CD14-positive monocyte (primary cell): ENCODE results near the gene DERL2. TPM values are rescaled to one million over a fixed set of nuclear protein-coding genes. Genes with fewer than 3 reads are reported as not detected.
A peak's percentile ranks its signal among the peaks of the same experiment; 100 is the strongest.

Experiments
- DNase-seq, 3 donors: peaks; one replicate each; pipeline ENCODE4 v3.0.0-alpha.2; 2011 to 2022
- H2AFZ ChIP-seq: 2 replicates; pipeline ENCODE4 v1.6.0; 2012; ENCODE audit warnings: mild to moderate bottlenecking, low read depth, low read length, inconsistent platforms; ENCODE audit not compliant: insufficient read depth, poor library complexity, severe bottlenecking
- H3K27ac ChIP-seq, 2 donors: 1 replicate in 1 of 2; 2 replicates in 1 of 2; pipeline ENCODE4 v1.5.1; 2012 to 2013; ENCODE audit warnings: low read length in 2 of 2, control low read depth in 1 of 2, inconsistent platforms in 1 of 2, low read depth in 1 of 2, mild to moderate bottlenecking in 1 of 2
- H3K27me3 ChIP-seq, 2 donors: one replicate each; pipeline versions ENCODE4 v1.6.0 to v1.6.1; 2011 to 2013; ENCODE audit warnings: low read length in 2 of 2; ENCODE audit not compliant: control insufficient read depth in 2 of 2, insufficient read depth in 2 of 2
- H3K36me3 ChIP-seq, 2 donors: replicated peaks in 1 of 2; 1 replicate in 1 of 2; 2 replicates in 1 of 2; pipeline versions ENCODE4 v1.5.1 to v1.6.1; 2012 to 2013; ENCODE audit warnings: low read length in 2 of 2, control low read depth in 1 of 2, inconsistent platforms in 1 of 2, mild to moderate bottlenecking in 1 of 2; ENCODE audit not compliant: insufficient read depth in 2 of 2, control insufficient read depth in 1 of 2
- H3K4me1 ChIP-seq, 2 donors: 1 replicate in 1 of 2; 2 replicates in 1 of 2; pipeline versions ENCODE4 v1.5.1 to v1.6.1; 2012 to 2013; ENCODE audit warnings: low read length in 2 of 2, control low read depth in 1 of 2, inconsistent platforms in 1 of 2, mild to moderate bottlenecking in 1 of 2, moderate library complexity in 1 of 2; ENCODE audit not compliant: insufficient read depth in 2 of 2, control insufficient read depth in 1 of 2
- H3K4me2 ChIP-seq: replicated peaks from 2 replicates; pipeline ENCODE3; 2012; ENCODE audit warnings: low read length, moderate library complexity, mild to moderate bottlenecking; ENCODE audit not compliant: poor library complexity, severe bottlenecking; ENCODE audit errors: extremely low read depth
- H3K4me3 ChIP-seq, 3 experiments: fragments of 200-600 bp in 1 of 3; sonication (generic) in 1 of 3; replicated peaks in 1 of 3; 1 replicate in 2 of 3; 2 replicates in 1 of 3; pipeline ENCODE4 v1.5.1; 2011 to 2013; ENCODE audit warnings: low read length in 3 of 3, mild to moderate bottlenecking in 3 of 3, control low read depth in 2 of 3, low read depth in 2 of 3, inconsistent platforms in 1 of 3, moderate library complexity in 1 of 3
- H3K79me2 ChIP-seq: 2 replicates; pipeline ENCODE4 v1.6.0; 2012; ENCODE audit warnings: mild to moderate bottlenecking, control low read depth, inconsistent platforms, low read length, moderate library complexity; ENCODE audit not compliant: insufficient read depth
- H3K9ac ChIP-seq: 2 replicates; pipeline ENCODE4 v1.6.0; 2017; ENCODE audit warnings: low read length, mild to moderate bottlenecking; ENCODE audit not compliant: insufficient read depth, poor library complexity, severe bottlenecking
- H3K9me3 ChIP-seq, 2 donors: replicated peaks in 1 of 2; 1 replicate in 1 of 2; 2 replicates in 1 of 2; pipeline versions ENCODE4 v1.5.1 to v1.6.1; 2012 to 2013; ENCODE audit warnings: low read length in 2 of 2, control low read depth in 1 of 2; ENCODE audit not compliant: control insufficient read depth in 1 of 2, insufficient read depth in 1 of 2
- H4K20me1 ChIP-seq: 2 replicates; pipeline ENCODE4 v1.6.0; 2012; ENCODE audit warnings: mild to moderate bottlenecking, low read length, control low read depth, moderate library complexity; ENCODE audit not compliant: insufficient read depth
- H3K27ac Mint-ChIP-seq, 7 donors: one replicate each; pipeline ENCODE4 v1.8.0; 2020; ENCODE audit warnings: mild to moderate bottlenecking in 7 of 7, mixed read lengths in 7 of 7, moderate library complexity in 6 of 7, inconsistent platforms in 2 of 7
- H3K27me3 Mint-ChIP-seq, 3 donors: one replicate each; pipeline ENCODE4 v1.8.0; 2021 to 2022; ENCODE audit warnings: low read depth in 3 of 3, mild to moderate bottlenecking in 3 of 3, mixed read lengths in 3 of 3, moderate library complexity in 3 of 3, inconsistent platforms in 1 of 3
- H3K36me3 Mint-ChIP-seq, 2 donors: one replicate each; pipeline ENCODE4 v1.8.0; 2020; ENCODE audit warnings: mixed read lengths in 2 of 2, inconsistent platforms in 1 of 2, mild to moderate bottlenecking in 1 of 2
- H3K4me1 Mint-ChIP-seq: one replicate; pipeline ENCODE4 v1.8.0; 2020; ENCODE audit warnings: mild to moderate bottlenecking, mixed read lengths
- H3K4me3 Mint-ChIP-seq, 2 donors: one replicate each; pipeline ENCODE4 v1.8.0; 2020; ENCODE audit warnings: mild to moderate bottlenecking in 2 of 2, mixed read lengths in 2 of 2, moderate library complexity in 1 of 2
- H3K9me3 Mint-ChIP-seq, 7 donors: one replicate each; pipeline ENCODE4 v1.8.0; 2020 to 2022; ENCODE audit warnings: mixed read lengths in 7 of 7, mild to moderate bottlenecking in 6 of 7, moderate library complexity in 6 of 7, inconsistent platforms in 2 of 7
- CTCF ChIP-seq: fragments of 200-600 bp; IDR thresholded peaks from one replicate; pipeline ENCODE4 v1.8.0; 2022; ENCODE audit warnings: antibody characterized with exemption, mild to moderate bottlenecking
- WGBS: methylation state at CpG from one replicate; pipeline ENCODE4 v1.1.5; 2013; ENCODE audit warnings: missing lambda C conversion rate; ENCODE audit not compliant: insufficient coverage; 5-methylcytosine and 5-hydroxymethylcytosine counted together
- intact Hi-C, 2 donors: fragments of 100-400 bp; cut with micrococcal nuclease; formaldehyde crosslinking; loops; one replicate each; pipeline versions ENCODE4 v1.15.0 to v1.15.1; 2023
- polyA plus RNA-seq, 3 donors: library from polyadenylated mRNA; depleted of rRNA in 1 of 3; unstranded in 2 of 3; stranded (reverse) in 1 of 3; fragments of 300-500 nt in 2 of 3; fragments of >200 nt in 1 of 3; fragmentation: Illumina TruSeq in 2 of 3; gene quantifications; 1 replicate in 2 of 3; 2 replicates in 1 of 3; pipeline ENCODE4 v1.2.3, GENCODE V29; 2012 to 2021

DERL2 gene
- polyA plus RNA-seq, 3 donors = 30.6 to 84.9 (median 81.6) TPM

- no peak overlapping the region for H2AFZ ChIP-seq
- peaks cover 44% of the 10 kb centered on the region for H4K20me1 ChIP-seq
- H3K36me3 ChIP-seq = peaks cover 26 to 65% of the 10 kb centered on the region in 2 donors
- peak overlapping the region; percentile 38 for H3K4me2 ChIP-seq
- Mint-ChIP-seq H3K36me3 (peaks cover 65 to 71% of the 10 kb centered on the region in 2 donors), H3K27me3 (peaks cover 15 to 30% (median 27%) of the 10 kb centered on the region in 3 donors), H3K4me1 (peaks cover 10% of the 10 kb centered on the region), H3K9me3 (peaks cover 0 to 9% (median 3%) of the 10 kb centered on the region in 7 donors), H3K4me3 (peak overlapping the region; percentile 59 to 65), H3K27ac (peak overlapping the region in 1 of 7 donors; percentile 73)
- H3K4me1 ChIP-seq = peaks cover 10 to 12% of the 10 kb centered on the region in 2 donors
- peaks cover 5 to 28% of the 10 kb centered on the region in 2 donors for H3K27me3 ChIP-seq
- intact Hi-C loops = no loop called here
- DNase-seq = no peak
- H3K4me3 ChIP-seq = peak overlapping the region in 1 of 3 experiments; percentile 20
- H3K79me2 ChIP-seq = no peaks in the 10 kb centered on the region
- no peak for TF ChIP-seq CTCF
- H3K9me3 ChIP-seq = no peaks in the 10 kb centered on the region
- H3K27ac ChIP-seq = no peak overlapping the region
- H3K9ac ChIP-seq = peak overlapping the region; percentile 9
- under 1% methylated on average over 63 of the region's 67 CpGs for WGBS
Observed at GRCh38 chr17:5500589-5501391, 14.8 kb upstream of the DERL2 start.

DNA sequence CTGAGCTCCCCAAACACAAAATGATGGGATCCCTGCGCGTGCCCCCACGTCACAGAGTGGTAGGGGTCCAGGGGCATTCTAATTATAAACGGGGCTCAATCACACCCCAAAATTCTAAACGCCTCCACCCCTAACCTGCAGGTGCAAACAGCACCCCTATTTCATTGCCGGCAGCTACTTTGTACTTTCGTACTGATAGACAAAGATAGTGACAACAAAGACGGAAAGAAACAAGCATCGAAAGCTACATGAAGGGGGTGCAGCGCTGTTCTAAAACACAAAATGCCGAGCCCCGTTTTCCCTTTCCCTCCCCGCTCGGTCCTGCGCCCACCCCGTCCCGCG is 14.2 kb upstream of the DERL2 start:
- peak overlapping the region; percentile 59 to 65 for H3K4me3 Mint-ChIP-seq
- no peak for DNase-seq
- no peak overlapping the region for H2AFZ ChIP-seq
- H3K4me3 ChIP-seq = no peak overlapping the region
- no peak for TF ChIP-seq CTCF
- WGBS = 12% methylated on average over 5 of the region's 18 CpGs
- no peaks in the 10 kb centered on the region for H3K79me2 ChIP-seq
- no peaks in the 10 kb centered on the region for H3K9me3 ChIP-seq
- H3K27ac ChIP-seq = no peak overlapping the region
- peaks cover 10 to 12% of the 10 kb centered on the region in 2 donors for H3K4me1 ChIP-seq
- peaks cover 0 to 9% (median 3%) of the 10 kb centered on the region in 7 donors for H3K9me3 Mint-ChIP-seq
- intact Hi-C loops = no loop called here
- H3K27ac Mint-ChIP-seq = peak overlapping the region in 1 of 7 donors; percentile 73
- H3K9ac ChIP-seq = no peak overlapping the region
- peaks cover 59 to 65% of the 10 kb centered on the region in 2 donors for H3K36me3 Mint-ChIP-seq
- H3K4me2 ChIP-seq = peak overlapping the region; percentile 38
- H3K4me1 Mint-ChIP-seq = peaks cover 10% of the 10 kb centered on the region
- peaks cover 17 to 30% (median 27%) of the 10 kb centered on the region in 3 donors for H3K27me3 Mint-ChIP-seq
- H4K20me1 ChIP-seq = peaks cover 44% of the 10 kb centered on the region
- peaks cover 5 to 28% of the 10 kb centered on the region in 2 donors for H3K27me3 ChIP-seq
- H3K36me3 ChIP-seq = peaks cover 20 to 59% of the 10 kb centered on the region in 2 donors
